ENCODE results near the gene HSF2BP.

DNA sequence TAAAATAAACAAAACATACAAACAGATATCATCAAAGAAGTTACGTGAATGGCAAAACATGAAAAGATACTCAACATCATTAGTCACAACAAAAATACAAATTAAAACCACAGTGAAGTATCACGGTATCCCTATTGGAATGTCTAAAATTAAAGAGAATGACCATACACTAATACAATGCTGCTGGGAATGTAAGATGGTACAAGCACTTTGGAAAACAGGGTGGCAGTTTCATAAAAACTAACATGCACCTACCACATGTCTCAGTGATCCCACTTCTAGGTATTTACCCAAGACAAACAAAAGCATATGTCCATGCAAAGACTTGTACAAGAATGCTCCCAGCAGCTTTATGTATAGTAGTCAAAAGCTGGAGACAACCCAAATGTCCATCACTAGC is 69.1 kb downstream of the HSF2BP start:
- no peak for TF ChIP-seq EZH2 (IDR thresholded peaks at IDR 0.05; ENCODE audit: borderline replicate concordance, insufficient read depth, low read depth, low read length, poor library complexity, severe bottlenecking)
- TF ChIP-seq CTCF (IDR thresholded peaks at IDR 0.05) = no peak
